Calu3 (cell line): ENCODE data around the gene SLCO2A1. TPM values are rescaled to one million over a fixed set of nuclear protein-coding genes. Genes with fewer than 3 reads are reported as not detected.

Experiments
- BruUV-seq: library from RNA; stranded (reverse); fragments of 400-500 nt; replicated peaks from 2 replicates; lab custom pipeline; 2021; lab: Mats Ljungman, UMichigan
- CTCF ChIA-PET: fragments of 300-600 bp; sonication (Branson Sonifier 250); formaldehyde crosslinking; loops from one replicate; lab custom pipeline; 2022; ENCODE audit warnings: antibody characterized with exemption; lab: Charles Lee
- DNase-seq: peaks from one replicate; pipeline ENCODE4 v3.0.0; 2022
- H3K27ac Mint-ChIP-seq: one replicate; pipeline ENCODE4 v1.8.0; 2022; ENCODE audit warnings: mixed read lengths; ENCODE audit not compliant: unreplicated experiment
- H3K27me3 Mint-ChIP-seq: one replicate; pipeline ENCODE4 v1.8.0; 2022; ENCODE audit warnings: mixed read lengths; ENCODE audit not compliant: unreplicated experiment
- H3K36me3 Mint-ChIP-seq: one replicate; pipeline ENCODE4 v1.8.0; 2022; ENCODE audit warnings: mild to moderate bottlenecking, moderate library complexity, mixed read lengths; ENCODE audit not compliant: insufficient read depth, unreplicated experiment
- H3K4me1 Mint-ChIP-seq: one replicate; pipeline ENCODE4 v1.8.0; 2022; ENCODE audit warnings: mild to moderate bottlenecking, low read depth, mixed read lengths; ENCODE audit not compliant: unreplicated experiment
- H3K4me3 Mint-ChIP-seq: one replicate; pipeline ENCODE4 v1.8.0; 2022; ENCODE audit warnings: mild to moderate bottlenecking, low read depth, moderate library complexity, mixed read lengths; ENCODE audit not compliant: unreplicated experiment
- H3K9me3 Mint-ChIP-seq: one replicate; pipeline ENCODE4 v1.8.0; 2022; ENCODE audit warnings: low read depth, mixed read lengths; ENCODE audit not compliant: unreplicated experiment
- intact Hi-C: fragments of 100-400 bp; cut with micrococcal nuclease; formaldehyde crosslinking; loops from one replicate; pipeline ENCODE4 v1.10.0; 2022; ENCODE audit not compliant: unreplicated experiment
- total RNA-seq: library from RNA; stranded (reverse); gene quantifications from 2 replicates; pipeline ENCODE4 v1.2.3, GENCODE V29; 2022
- TF ChIP-seq, protein P1 (sequence below): fragments of 200-600 bp; IDR thresholded peaks from one replicate; pipeline ENCODE4 v1.8.0; 2022; ENCODE audit warnings: antibody characterized with exemption; ENCODE audit not compliant: unreplicated experiment

The SLCO2A1 gene
- total RNA-seq, 1 experiment from 2014 or later = not detected

- intact Hi-C loops = no loop called here
Measured at GRCh38 chr3:133894353-133895207, 135.1 kb downstream of the SLCO2A1 start.

DNA sequence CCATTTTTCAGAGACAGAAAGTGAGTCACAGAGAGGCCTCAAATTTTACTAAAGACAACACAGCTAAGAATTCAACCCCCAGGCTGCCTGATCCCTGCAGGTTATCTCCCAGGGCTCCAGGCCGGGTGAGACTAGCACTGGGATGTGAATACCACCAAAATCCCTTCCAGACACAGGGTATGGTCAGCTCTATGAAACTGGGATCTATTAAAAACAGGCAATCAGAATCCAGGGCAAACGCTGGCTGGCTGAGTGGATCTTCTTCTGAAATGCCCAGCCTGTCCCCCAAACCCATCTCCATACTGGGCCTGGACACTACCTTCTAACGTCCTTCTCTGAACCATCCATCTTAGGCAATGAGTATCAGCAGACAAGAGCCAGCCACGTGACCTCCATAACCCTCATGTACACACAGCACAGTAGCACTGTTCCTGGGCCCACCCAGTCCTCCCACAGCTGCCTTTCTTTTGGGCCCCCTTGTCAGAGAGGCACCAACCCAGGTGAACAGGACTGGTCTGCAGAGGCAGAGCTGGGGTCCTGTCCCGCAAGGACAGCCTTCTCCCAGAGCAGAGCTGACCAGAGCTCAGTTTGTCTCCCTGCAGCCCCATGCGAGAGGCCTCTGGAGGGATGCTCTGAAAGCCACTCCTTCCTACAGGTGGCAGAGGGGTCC lies 135.9 kb downstream of the SLCO2A1 start:
- intact Hi-C loops = no loop called here
- Mint-ChIP-seq H3K36me3 (peaks cover 8% of the 10 kb centered on the region), H3K27ac (no peak overlapping the region), H3K4me1 (no peaks in the 10 kb centered on the region), H3K9me3 (no peaks in the 10 kb centered on the region), H3K4me3 (peak overlapping the region; percentile 74), H3K27me3 (peaks cover 90% of the 10 kb centered on the region)
- no TSS peak for BruUV-seq
- no peak for DNase-seq
- CTCF ChIA-PET = no interaction called here
- TF ChIP-seq, protein P1, sequence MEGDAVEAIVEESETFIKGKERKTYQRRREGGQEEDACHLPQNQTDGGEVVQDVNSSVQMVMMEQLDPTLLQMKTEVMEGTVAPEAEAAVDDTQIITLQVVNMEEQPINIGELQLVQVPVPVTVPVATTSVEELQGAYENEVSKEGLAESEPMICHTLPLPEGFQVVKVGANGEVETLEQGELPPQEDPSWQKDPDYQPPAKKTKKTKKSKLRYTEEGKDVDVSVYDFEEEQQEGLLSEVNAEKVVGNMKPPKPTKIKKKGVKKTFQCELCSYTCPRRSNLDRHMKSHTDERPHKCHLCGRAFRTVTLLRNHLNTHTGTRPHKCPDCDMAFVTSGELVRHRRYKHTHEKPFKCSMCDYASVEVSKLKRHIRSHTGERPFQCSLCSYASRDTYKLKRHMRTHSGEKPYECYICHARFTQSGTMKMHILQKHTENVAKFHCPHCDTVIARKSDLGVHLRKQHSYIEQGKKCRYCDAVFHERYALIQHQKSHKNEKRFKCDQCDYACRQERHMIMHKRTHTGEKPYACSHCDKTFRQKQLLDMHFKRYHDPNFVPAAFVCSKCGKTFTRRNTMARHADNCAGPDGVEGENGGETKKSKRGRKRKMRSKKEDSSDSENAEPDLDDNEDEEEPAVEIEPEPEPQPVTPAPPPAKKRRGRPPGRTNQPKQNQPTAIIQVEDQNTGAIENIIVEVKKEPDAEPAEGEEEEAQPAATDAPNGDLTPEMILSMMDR = no peak

More at GRCh38 chr3:133894353-133895207, 135.1 kb downstream of the SLCO2A1 start:
- Mint-ChIP-seq H3K27me3 (peaks cover 96% of the 10 kb centered on the region), H3K4me1 (no peaks in the 10 kb centered on the region), H3K9me3 (no peaks in the 10 kb centered on the region), H3K27ac (no peak overlapping the region), H3K4me3 (peak overlapping the region; percentile 74), H3K36me3 (peaks cover 8% of the 10 kb centered on the region)
- DNase-seq = peak; percentile 48
- BruUV-seq = no TSS peak
- TF ChIP-seq, protein P1 = no peak
- CTCF ChIA-PET = interaction anchor here (0.7 to 1.1 kb wide), 2 partner anchors 318 to 786 kb away, joined by 3 to 4 read pairs; no protein-coding TSS in a partner anchor

DNA sequence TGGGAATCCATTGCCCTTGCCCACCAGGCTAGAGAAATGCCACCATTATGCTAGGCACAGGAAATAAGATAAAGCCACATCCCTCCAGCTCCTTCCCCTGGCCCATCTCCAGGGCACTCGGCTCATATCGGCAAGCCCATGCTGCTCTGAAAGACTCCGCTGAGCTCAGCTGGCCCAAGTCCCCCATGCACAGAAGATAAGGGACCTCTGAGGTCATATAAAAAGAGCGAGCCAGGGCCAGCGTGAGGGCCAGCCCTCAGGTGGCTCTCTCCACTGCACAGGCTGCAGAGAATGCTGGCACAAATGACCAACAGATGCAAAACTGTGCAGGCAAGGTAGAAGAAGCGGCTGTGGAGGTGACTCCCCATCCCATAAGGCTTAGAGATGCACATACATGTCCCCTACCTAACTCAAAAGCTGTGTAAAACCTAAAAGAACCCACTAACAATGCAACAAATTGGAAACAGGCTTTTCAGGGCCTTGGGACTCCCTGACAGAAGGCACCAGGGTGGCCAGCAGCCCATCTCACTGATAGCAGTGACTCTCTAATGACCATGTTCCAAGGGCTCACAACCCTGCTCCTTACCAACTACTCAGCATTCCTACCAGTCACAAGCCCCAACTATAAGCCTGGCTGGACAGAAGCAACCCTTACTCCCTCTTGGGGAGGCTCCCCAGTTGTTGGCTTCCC lies 137.0 kb downstream of the SLCO2A1 start:
- TF ChIP-seq, protein P1 = no peak

GRCh38 chr3:133891662-133892378 lies 137.9 kb downstream of the SLCO2A1 start:
- Mint-ChIP-seq H3K27ac (no peak overlapping the region), H3K9me3 (no peaks in the 10 kb centered on the region), H3K27me3 (peaks cover 86% of the 10 kb centered on the region), H3K36me3 (peaks cover 8% of the 10 kb centered on the region), H3K4me1 (no peaks in the 10 kb centered on the region), H3K4me3 (no peak overlapping the region)
- TF ChIP-seq, protein P1 = no peak
- intact Hi-C loops = no loop called here
- BruUV-seq = no TSS peak
- no peak for DNase-seq
- CTCF ChIA-PET = no interaction called here

More for the DNA sequence above, 137.0 kb downstream of the SLCO2A1 start:
- BruUV-seq = no TSS peak
- intact Hi-C loops = no loop called here
- CTCF ChIA-PET = no interaction called here
- no peak overlapping the region for H3K4me3 Mint-ChIP-seq
- H3K9me3 Mint-ChIP-seq = no peaks in the 10 kb centered on the region
- DNase-seq = no peak
- H3K36me3 Mint-ChIP-seq = peaks cover 8% of the 10 kb centered on the region
- no peaks in the 10 kb centered on the region for H3K4me1 Mint-ChIP-seq
- peaks cover 87% of the 10 kb centered on the region for H3K27me3 Mint-ChIP-seq
- H3K27ac Mint-ChIP-seq = no peak overlapping the region
